ENCODE data around the gene RAB42. TPM values are rescaled to one million over a fixed set of nuclear protein-coding genes. Genes with fewer than 3 reads are reported as not detected.

Gene RAB42
- total RNA-seq, 2 donors from 2014 or later: 1.5 to 2.0 TPM

- no peaks in the 10 kb centered on the region for H3K9me3 ChIP-seq
- DNase-seq (ENCODE audit: low spot score): peak; percentile 92
- no peaks in the 10 kb centered on the region for H3K27me3 ChIP-seq
- no peaks in the 10 kb centered on the region for H3K36me3 ChIP-seq
- peaks cover 0 to 39% of the 10 kb centered on the region in 2 donors for H3K4me1 ChIP-seq
- TF ChIP-seq CTCF (IDR thresholded peaks at IDR 0.05): peak in 1 of 2 donors; percentile 67
- H3K27ac ChIP-seq: peak within 1 kb of the TSS; percentile 90 to 95
- peak within 1 kb of the TSS; percentile 82 to 87 for H3K4me3 ChIP-seq
Measured at GRCh38 chr1:28642847-28643635, 51.0 kb downstream of the RAB42 start, which contains the start of gene TAF12. Gene TAF12, minus strand, starts transcription at chr1:28643067. Its CDS starts 20,986 bp downstream, at chr1:28622081.

- Histone ChIP-seq H3K4me1 (peaks cover 0 to 48% of the 10 kb centered on the region in 2 donors), H3K36me3 (no peaks in the 10 kb centered on the region), H3K27ac (peak overlapping the region; percentile 90 to 95), H3K9me3 (no peaks in the 10 kb centered on the region), H3K4me3 (no peak overlapping the region), H3K27me3 (no peaks in the 10 kb centered on the region)
- DNase-seq (ENCODE audit: low spot score): no peak
- no peak for TF ChIP-seq CTCF (IDR thresholded peaks at IDR 0.05)
Measured at GRCh38 chr1:28644494-28644893, 52.4 kb downstream of the RAB42 start.

Other genes with a start within 250 kb of the RAB42 start
- 10 to 100 TPM; 15.8 to 22.4 TPM for gene PHACTR4, start 222.5 kb upstream of the RAB42 start, total RNA-seq
- 1 to 10 TPM; 6.2 to 8.1 TPM for gene RCC1, start 86.2 kb upstream of the RAB42 start, total RNA-seq
- gene TRNAU1AP, start 39.2 kb upstream of the RAB42 start, total RNA-seq: 10 to 100 TPM in 1 of 2 donors, 1 to 10 TPM in 1; 7.4 to 12.6 TPM
- gene TAF12, start 50.8 kb downstream of the RAB42 start, total RNA-seq: 10 to 100 TPM; 22.1 to 28.9 TPM
- not detected for gene RNU11, start 56.3 kb downstream of the RAB42 start, total RNA-seq
- gene GMEB1, start 76.5 kb downstream of the RAB42 start, total RNA-seq: 1 to 10 TPM; 4.2 to 8.8 TPM
- 10 to 100 TPM; 31.5 to 37.8 TPM for gene YTHDF2, start 144.7 kb downstream of the RAB42 start, total RNA-seq
- not detected for gene OPRD1, start 219.9 kb downstream of the RAB42 start, total RNA-seq